ENCODE measurements around the gene ECI1.
"Not testable (repeated sequence)": the region's sequence is repeated elsewhere in the genome, so short reads cannot be mapped to it uniquely, and the experiment has no call there.

The ECI1 gene

DNA sequence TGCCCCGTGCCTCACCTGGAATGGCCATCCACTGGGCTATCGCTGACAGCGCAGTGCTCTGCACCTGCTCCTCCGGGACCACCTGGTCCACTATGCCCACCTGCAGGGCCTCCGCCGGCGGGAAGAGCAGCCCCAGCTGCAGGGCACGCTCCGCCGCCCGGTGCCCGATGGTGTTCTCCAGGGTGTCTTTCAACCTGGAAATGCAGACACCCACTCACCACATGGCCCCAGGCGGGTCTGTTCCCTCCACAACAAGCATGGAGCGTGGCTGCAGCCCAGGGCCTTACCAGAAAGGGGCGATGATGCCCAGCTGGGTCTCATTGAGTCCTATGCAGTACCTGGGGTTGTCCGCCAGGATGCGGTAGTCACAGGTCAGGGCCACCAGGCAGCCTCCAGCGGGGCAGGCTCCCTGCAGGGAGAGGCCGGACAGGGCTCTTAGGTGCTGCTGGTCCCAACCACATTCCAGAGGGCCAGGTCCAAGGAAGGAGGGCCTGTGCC is 8.3 kb downstream of the ECI1 start:
- WGBS (ENCODE audit: extremely low coverage, insufficient coverage, insufficient read length) = no CpG with 5 or more reads among the region's 19 CpGs
- no peak overlapping the region for H2AK5ac ChIP-seq (ENCODE audit: low read length)

DNA sequence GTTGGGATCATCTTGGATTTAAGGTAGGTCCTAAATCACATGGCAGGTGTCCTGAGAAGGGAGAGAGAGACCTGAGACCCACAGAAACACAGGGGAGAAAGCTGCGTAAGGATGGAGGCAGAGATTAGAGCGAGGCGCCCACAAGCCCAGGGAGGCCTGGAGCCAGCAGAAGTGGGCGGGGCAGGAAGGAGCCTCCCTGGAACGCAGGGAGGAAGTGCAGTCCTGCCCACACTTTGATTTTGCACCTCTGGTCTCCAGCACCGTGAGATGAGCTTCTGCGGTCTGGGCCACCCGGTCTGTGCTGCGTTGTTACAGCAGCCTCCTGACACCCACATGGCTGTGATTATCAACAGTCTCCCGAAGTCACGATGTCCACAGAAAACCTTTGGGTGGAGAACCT is 8.8 kb downstream of the ECI1 start:
- Histone ChIP-seq H3K27me3 (ENCODE audit: insufficient read depth, low read length) (peaks cover 8% of the 10 kb centered on the region), H3K79me1 (ENCODE audit: low read length) (no peaks in the 10 kb centered on the region), H3K4me1 (ENCODE audit: control insufficient read depth in 1 of 2, insufficient read depth in 2 of 2, low read length in 2 of 2) (no peaks in the 10 kb centered on the region), H4K8ac (ENCODE audit: low read depth, low read length) (no peak overlapping the region), H3K4me3 (ENCODE audit: low read depth, low read length) (no peak overlapping the region), H3K36me3 (ENCODE audit: control insufficient read depth in 1 of 2, insufficient read depth in 2 of 2, low read length in 2 of 2) (peaks cover 56 to 57% of the 10 kb centered on the region in 2 experiments), H2BK5ac (ENCODE audit: low read depth, low read length, poor library complexity) (no peak overlapping the region), H2AFZ (ENCODE audit: insufficient read depth, low read length, poor library complexity) (no peak overlapping the region), H3K18ac (ENCODE audit: low read length) (no peak overlapping the region), H3K23ac (ENCODE audit: low read length) (no peak overlapping the region), H3K9ac (ENCODE audit: low read length) (no peak overlapping the region), H3K27ac (ENCODE audit: low read depth, low read length) (no peak overlapping the region), H3K4me2 (ENCODE audit: low read length) (no peak overlapping the region), H3K79me2 (ENCODE audit: control insufficient read depth, insufficient read depth, low read length, poor library complexity) (no peaks in the 10 kb centered on the region), H3K14ac (ENCODE audit: low read length) (no peak overlapping the region), H3K9me3 (ENCODE audit: insufficient read depth, low read depth, low read length) (no peaks in the 10 kb centered on the region), H2BK120ac (ENCODE audit: insufficient read depth, low read length, poor library complexity) (no peak overlapping the region), H4K91ac (ENCODE audit: low read depth, low read length) (no peak overlapping the region), H2BK12ac (ENCODE audit: low read length) (no peak overlapping the region), H2AK5ac (ENCODE audit: low read length) (no peak overlapping the region), H3K4ac (ENCODE audit: low read depth, low read length) (no peak overlapping the region), H4K12ac (ENCODE audit: low read depth, low read length) (no peak overlapping the region)
- WGBS (ENCODE audit: extremely low coverage, insufficient coverage, insufficient read length) = no CpG with 5 or more reads among the region's 11 CpGs
- DNase-seq = no peak

More for the DNA sequence above, 8.3 kb downstream of the ECI1 start:
- no peaks in the 10 kb centered on the region for H3K79me2 ChIP-seq (ENCODE audit: control insufficient read depth, insufficient read depth, low read length, poor library complexity)
- no peak for DNase-seq
- no peak overlapping the region for H2AFZ ChIP-seq (ENCODE audit: insufficient read depth, low read length, poor library complexity)
- H3K27ac ChIP-seq (ENCODE audit: low read depth, low read length) = no peak overlapping the region
- no peak overlapping the region for H4K8ac ChIP-seq (ENCODE audit: low read depth, low read length)
- H3K4ac ChIP-seq (ENCODE audit: low read depth, low read length) = no peak overlapping the region
- no peaks in the 10 kb centered on the region for H3K4me1 ChIP-seq (ENCODE audit: control insufficient read depth in 1 of 2, insufficient read depth in 2 of 2, low read length in 2 of 2)
- no peak overlapping the region for H4K12ac ChIP-seq (ENCODE audit: low read depth, low read length)
- H2BK12ac ChIP-seq (ENCODE audit: low read length) = no peak overlapping the region
- H3K23ac ChIP-seq (ENCODE audit: low read length) = no peak overlapping the region
- no peaks in the 10 kb centered on the region for H3K9me3 ChIP-seq (ENCODE audit: insufficient read depth, low read depth, low read length)
- H3K36me3 ChIP-seq (ENCODE audit: control insufficient read depth in 1 of 2, insufficient read depth in 2 of 2, low read length in 2 of 2) = peaks cover 56 to 57% of the 10 kb centered on the region in 2 experiments
- no peak overlapping the region for H2BK5ac ChIP-seq (ENCODE audit: low read depth, low read length, poor library complexity)
- H3K18ac ChIP-seq (ENCODE audit: low read length) = no peak overlapping the region
- H3K9ac ChIP-seq (ENCODE audit: low read length) = no peak overlapping the region
- peaks cover 4% of the 10 kb centered on the region for H3K27me3 ChIP-seq (ENCODE audit: insufficient read depth, low read length)
- H3K4me2 ChIP-seq (ENCODE audit: low read length) = no peak overlapping the region
- no peak overlapping the region for H3K4me3 ChIP-seq (ENCODE audit: low read depth, low read length)
- no peak overlapping the region for H3K14ac ChIP-seq (ENCODE audit: low read length)
- no peaks in the 10 kb centered on the region for H3K79me1 ChIP-seq (ENCODE audit: low read length)
- H2BK120ac ChIP-seq (ENCODE audit: insufficient read depth, low read length, poor library complexity) = no peak overlapping the region
- no peak overlapping the region for H4K91ac ChIP-seq (ENCODE audit: low read depth, low read length)

GRCh38 chr16:2240331-2240730 is 11.1 kb downstream of the ECI1 start:
- no CpG with 5 or more reads among the region's 9 CpGs for WGBS (ENCODE audit: extremely low coverage, insufficient coverage, insufficient read length)
- not testable (repeated sequence) for H3K9ac ChIP-seq (ENCODE audit: low read length); H3K23ac ChIP-seq (ENCODE audit: low read length); DNase-seq; H2AK5ac ChIP-seq (ENCODE audit: low read length); H3K4me3 ChIP-seq (ENCODE audit: low read depth, low read length); H3K27ac ChIP-seq (ENCODE audit: low read depth, low read length); H2BK5ac ChIP-seq (ENCODE audit: low read depth, low read length, poor library complexity); H3K18ac ChIP-seq (ENCODE audit: low read length); H4K91ac ChIP-seq (ENCODE audit: low read depth, low read length); H3K79me1 ChIP-seq (ENCODE audit: low read length); H2BK120ac ChIP-seq (ENCODE audit: insufficient read depth, low read length, poor library complexity); H3K4me2 ChIP-seq (ENCODE audit: low read length); H4K12ac ChIP-seq (ENCODE audit: low read depth, low read length); H2AFZ ChIP-seq (ENCODE audit: insufficient read depth, low read length, poor library complexity); H4K8ac ChIP-seq (ENCODE audit: low read depth, low read length); H3K14ac ChIP-seq (ENCODE audit: low read length); H3K4ac ChIP-seq (ENCODE audit: low read depth, low read length); H3K79me2 ChIP-seq (ENCODE audit: control insufficient read depth, insufficient read depth, low read length, poor library complexity); H3K9me3 ChIP-seq (ENCODE audit: insufficient read depth, low read depth, low read length); H2BK12ac ChIP-seq (ENCODE audit: low read length)
- H3K36me3 ChIP-seq (ENCODE audit: control insufficient read depth in 1 of 2, insufficient read depth in 2 of 2, low read length in 2 of 2) = peaks cover 47% of the 10 kb centered on the region in 2 experiments
- H3K27me3 ChIP-seq (ENCODE audit: insufficient read depth, low read length) = peaks cover 21% of the 10 kb centered on the region
- H3K4me1 ChIP-seq (ENCODE audit: control insufficient read depth in 1 of 2, insufficient read depth in 2 of 2, low read length in 2 of 2) = peaks cover 13 to 14% of the 10 kb centered on the region in 2 experiments

DNA sequence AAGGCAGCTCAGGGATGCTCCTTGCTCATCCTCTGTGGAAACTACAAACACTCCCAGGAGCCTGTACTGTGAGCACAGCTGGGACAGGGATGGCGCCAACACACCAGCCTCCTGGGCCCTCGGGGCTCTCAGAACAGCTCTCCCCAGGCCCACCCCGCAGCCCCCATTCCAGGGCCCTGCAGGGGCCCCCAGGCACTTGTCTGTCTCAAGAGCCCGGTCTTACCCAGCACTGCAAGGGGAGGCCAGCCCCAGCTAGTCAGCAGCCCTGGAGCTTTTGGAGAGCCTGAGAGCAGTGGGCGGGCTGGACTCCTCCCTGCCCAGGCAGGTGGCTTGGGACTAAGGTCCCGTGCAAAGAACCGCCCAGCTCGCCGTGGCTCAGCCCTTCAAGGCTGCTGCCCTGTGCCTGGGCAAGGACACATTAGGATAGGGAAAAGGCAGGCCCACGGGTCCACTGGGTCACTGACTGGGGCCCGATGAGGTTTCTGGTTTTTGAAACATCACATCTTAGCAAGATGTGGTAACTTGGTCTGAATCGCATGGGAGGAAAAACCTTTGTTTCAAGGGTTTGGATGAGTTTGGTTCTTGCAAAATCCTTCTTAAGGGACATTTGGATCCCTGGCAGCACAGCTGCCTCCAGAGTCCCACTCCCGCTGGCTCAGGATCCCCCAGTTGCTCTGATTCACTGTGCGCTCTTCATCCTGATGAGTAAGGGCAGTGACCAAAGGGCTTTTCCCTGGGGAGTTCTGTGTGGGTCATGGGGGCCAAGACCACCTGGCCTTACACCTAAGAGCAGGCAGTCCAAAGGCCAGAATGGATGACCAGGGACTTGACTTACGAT is 12.3 kb downstream of the ECI1 start:
- no peaks in the 10 kb centered on the region for H3K79me1 ChIP-seq (ENCODE audit: low read length)

More for the DNA sequence above, 12.3 kb downstream of the ECI1 start:
- Histone ChIP-seq H2AK5ac (ENCODE audit: low read length) (no peak overlapping the region), H3K27me3 (ENCODE audit: insufficient read depth, low read length) (peaks cover 21% of the 10 kb centered on the region), H2BK120ac (ENCODE audit: insufficient read depth, low read length, poor library complexity) (no peak overlapping the region), H3K4me1 (ENCODE audit: control insufficient read depth in 1 of 2, insufficient read depth in 2 of 2, low read length in 2 of 2) (peaks cover 13 to 14% of the 10 kb centered on the region in 2 experiments), H2AFZ (ENCODE audit: insufficient read depth, low read length, poor library complexity) (no peak overlapping the region), H4K12ac (ENCODE audit: low read depth, low read length) (no peak overlapping the region), H3K9ac (ENCODE audit: low read length) (no peak overlapping the region), H4K8ac (ENCODE audit: low read depth, low read length) (no peak overlapping the region), H3K4me3 (ENCODE audit: low read depth, low read length) (no peak overlapping the region), H4K91ac (ENCODE audit: low read depth, low read length) (no peak overlapping the region), H3K79me2 (ENCODE audit: control insufficient read depth, insufficient read depth, low read length, poor library complexity) (no peaks in the 10 kb centered on the region), H3K4ac (ENCODE audit: low read depth, low read length) (no peak overlapping the region), H3K18ac (ENCODE audit: low read length) (no peak overlapping the region), H3K9me3 (ENCODE audit: insufficient read depth, low read depth, low read length) (peaks cover 4% of the 10 kb centered on the region), H3K14ac (ENCODE audit: low read length) (no peak overlapping the region), H3K23ac (ENCODE audit: low read length) (no peak overlapping the region), H3K4me2 (ENCODE audit: low read length) (no peak overlapping the region), H2BK12ac (ENCODE audit: low read length) (no peak overlapping the region), H3K27ac (ENCODE audit: low read depth, low read length) (no peak overlapping the region), H3K36me3 (ENCODE audit: control insufficient read depth in 1 of 2, insufficient read depth in 2 of 2, low read length in 2 of 2) (peaks cover 47% of the 10 kb centered on the region in 2 experiments), H2BK5ac (ENCODE audit: low read depth, low read length, poor library complexity) (no peak overlapping the region)
- WGBS (ENCODE audit: extremely low coverage, insufficient coverage, insufficient read length) = no CpG with 5 or more reads among the region's 15 CpGs
- DNase-seq = peak in 1 of 2 donors; percentile 17
